Activated gamma-delta T cell (primary cell): ENCODE data around the gene TNPO1.
"Not testable (repeated sequence)": the region's sequence is repeated elsewhere in the genome, so short reads cannot be mapped to it uniquely, and the experiment has no call there.

Experiments
- DNase-seq: peaks from one replicate; lab custom pipeline; 2025; lab: John Stamatoyannopoulos, UW
- total RNA-seq, 2 donors: gene quantifications; one replicate each; lab custom pipeline; 2026; lab: John Stamatoyannopoulos, UW

The TNPO1 gene
- 248 to 252 reads per million in 2 donors for total RNA-seq

DNA sequence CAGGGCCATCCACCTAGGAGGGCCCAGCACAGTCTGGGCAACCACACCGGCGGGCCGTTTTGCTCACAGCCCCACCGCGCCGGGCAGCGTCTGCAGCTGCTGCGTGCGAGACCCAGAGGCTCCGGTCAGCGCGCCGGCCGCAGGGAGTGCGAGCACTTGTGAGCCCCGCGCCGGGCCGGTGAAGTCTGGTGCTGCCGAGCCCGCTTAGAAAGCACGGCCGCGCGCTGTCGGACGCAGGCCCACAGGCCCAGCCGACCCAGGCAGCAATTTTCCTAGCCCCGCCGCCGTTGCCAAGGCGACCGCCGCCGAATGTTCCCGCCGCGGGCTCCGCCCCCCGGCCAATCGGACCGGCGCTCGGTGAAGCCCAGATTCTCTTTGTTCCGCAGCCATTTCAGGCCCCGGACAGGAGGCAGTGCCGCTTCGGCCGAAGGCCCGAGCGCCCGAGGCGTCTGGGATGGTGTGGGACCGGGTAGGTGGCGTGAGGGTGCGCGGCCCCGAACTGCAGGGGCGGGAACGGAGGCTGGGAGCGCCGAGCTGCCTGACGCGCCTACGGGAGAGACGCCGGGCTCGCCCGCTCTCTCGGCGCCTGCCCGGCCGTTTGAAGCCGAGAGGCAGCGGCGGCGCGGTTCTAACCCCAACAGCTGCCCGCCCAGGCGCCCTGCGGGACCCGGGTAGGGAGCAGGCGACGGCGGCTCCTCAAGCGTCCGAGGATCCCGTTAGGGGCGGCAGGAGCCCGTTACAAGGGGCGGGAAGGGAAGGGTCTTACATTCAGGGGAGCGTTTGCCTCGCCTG, at the start of gene TNPO1:
Gene TNPO1 (plus strand): TSS at position 378 of the 792 bp plus-strand sequence. CDS start 77 bp downstream, at position 455.
- DNase-seq = peak; percentile 79

GRCh38 chr5:72767289-72768010, 49.0 kb upstream of the TNPO1 start:
- no peak for DNase-seq

GRCh38 chr5:72770266-72770665, 46.2 kb upstream of the TNPO1 start:
- DNase-seq = no peak

- DNase-seq = no peak
Measured at GRCh38 chr5:72776684-72777083, 39.8 kb upstream of the TNPO1 start.

DNA sequence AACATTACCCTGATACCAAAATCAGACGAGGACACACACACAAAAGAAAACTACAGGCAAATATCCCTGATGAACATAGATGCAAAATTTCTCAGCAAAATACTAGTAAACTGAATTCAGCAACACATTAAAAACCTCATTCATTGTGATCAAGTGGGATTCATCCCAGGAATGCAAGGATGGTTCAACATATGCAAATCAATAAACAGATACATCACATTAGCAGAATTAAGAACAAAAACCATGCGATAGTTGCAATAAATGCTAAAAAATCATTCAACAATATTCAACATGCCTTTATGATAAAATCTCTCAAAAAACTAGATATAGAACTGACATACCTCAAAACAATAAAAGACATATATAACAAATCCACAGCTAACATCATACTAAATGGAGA, 36.9 kb upstream of the TNPO1 start:
- no peak for DNase-seq

DNA sequence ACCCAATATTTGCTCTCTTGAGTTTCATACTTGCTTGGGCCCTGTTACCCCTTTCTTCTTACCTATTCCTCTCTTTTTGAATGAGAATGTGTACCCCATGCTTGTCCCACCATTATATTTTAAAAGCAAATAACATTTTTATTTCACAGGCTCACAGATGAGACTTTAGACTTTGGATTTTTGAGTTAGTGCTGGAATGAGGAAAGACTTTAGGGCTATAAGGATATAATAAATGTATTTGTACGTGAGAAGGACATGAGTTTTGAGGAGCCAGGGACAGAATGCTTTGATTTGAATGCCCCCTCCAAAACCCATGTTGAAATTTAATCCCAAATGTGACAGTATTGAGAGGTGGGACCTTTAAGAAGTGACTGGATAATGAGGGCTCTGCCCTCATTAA, 33.1 kb upstream of the TNPO1 start:
- no peak for DNase-seq

DNA sequence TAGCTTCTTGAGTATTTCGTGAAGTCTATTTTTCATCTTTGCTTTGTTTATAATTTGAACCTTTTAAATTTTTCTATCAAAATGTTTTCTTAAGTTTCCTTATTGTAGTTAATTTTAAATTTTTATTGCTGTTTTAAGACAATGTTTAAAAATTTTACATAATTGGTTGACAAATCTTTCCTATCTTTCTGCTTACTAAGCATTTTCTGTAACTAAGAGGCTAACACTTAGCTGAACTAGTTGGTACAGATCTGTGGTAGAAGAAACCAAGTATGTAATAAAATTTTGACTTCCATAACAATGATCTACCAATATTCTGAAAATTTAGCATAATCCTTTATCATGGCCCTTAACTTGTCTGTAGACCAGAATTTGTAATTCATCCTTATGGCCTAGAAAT, 32.3 kb upstream of the TNPO1 start:
- DNase-seq = no peak

GRCh38 chr5:72785801-72786200, 30.7 kb upstream of the TNPO1 start:
- DNase-seq = no peak

- DNase-seq = no peak
Measured at GRCh38 chr5:72786676-72787075, 29.8 kb upstream of the TNPO1 start.

- DNase-seq = no peak
Measured at GRCh38 chr5:72788866-72789505, 27.5 kb upstream of the TNPO1 start.

DNA sequence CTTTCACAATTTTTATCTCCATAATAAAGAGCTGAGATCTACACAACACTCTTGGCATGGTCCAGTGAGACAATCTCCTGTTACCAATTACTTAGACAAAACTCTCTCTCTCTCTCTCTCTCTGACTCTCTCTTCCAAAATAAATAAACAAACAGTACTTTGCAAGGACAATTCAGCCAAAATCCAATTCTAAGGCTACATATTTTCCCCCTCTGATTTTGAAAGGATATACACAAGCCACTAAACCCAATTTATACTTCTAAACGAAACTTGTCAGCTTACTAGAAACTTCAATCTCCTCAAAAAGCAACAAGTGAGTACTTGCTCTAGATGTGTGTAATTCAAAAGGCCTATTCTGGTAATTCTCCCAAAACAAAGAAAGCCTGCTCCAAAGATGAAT, 26.3 kb upstream of the TNPO1 start:
- no peak for DNase-seq

GRCh38 chr5:72792662-72793061, 23.8 kb upstream of the TNPO1 start:
- DNase-seq = not testable (repeated sequence)

GRCh38 chr5:72796001-72796400, 20.5 kb upstream of the TNPO1 start:
- no peak for DNase-seq

GRCh38 chr5:72799721-72800120, 16.7 kb upstream of the TNPO1 start:
- DNase-seq = no peak

- DNase-seq = not testable (repeated sequence)
Measured at GRCh38 chr5:72808637-72809036, 7.8 kb upstream of the TNPO1 start.

- DNase-seq = no peak
Measured at GRCh38 chr5:72811849-72812248, 4.6 kb upstream of the TNPO1 start.

- no peak for DNase-seq
Measured at GRCh38 chr5:72812488-72812887, 4.0 kb upstream of the TNPO1 start.

DNA sequence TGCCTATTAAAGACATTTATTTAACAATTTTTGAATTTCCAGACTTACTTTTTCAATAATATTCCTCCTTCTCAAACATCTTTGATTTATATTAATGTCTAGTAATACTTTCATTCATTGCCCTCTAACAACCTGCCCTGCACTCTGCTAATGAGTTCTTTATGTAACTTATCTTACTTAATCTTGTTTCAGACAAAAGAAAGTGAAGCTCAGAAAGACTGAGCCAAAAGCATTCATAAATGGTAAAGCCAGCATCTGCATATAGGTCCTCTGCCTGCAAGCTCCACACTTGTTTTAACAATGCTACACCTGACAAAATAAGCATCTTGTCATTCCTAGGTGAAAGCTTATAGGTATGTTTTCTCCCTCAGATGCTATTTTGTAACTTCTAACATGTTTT, 2.4 kb upstream of the TNPO1 start:
- no peak for DNase-seq

DNA sequence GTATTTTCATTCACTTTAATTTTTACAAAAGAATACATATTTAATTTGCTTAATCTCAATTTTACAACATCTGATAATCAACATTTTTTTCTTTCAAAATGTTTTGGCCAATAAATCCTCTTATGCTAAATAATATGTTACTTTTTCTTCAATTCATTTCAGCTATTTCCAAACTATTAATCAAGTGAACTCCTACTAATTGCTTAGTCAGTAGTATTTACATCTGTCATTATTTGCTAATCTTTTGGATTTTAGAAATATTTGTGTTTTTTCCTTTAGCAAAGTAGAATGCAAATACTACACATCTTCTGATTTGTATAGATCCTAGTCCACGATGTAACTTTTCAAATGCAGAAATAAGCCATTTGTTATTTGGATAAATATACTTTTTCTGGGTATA, 1.6 kb upstream of the TNPO1 start:
- DNase-seq = no peak

DNA sequence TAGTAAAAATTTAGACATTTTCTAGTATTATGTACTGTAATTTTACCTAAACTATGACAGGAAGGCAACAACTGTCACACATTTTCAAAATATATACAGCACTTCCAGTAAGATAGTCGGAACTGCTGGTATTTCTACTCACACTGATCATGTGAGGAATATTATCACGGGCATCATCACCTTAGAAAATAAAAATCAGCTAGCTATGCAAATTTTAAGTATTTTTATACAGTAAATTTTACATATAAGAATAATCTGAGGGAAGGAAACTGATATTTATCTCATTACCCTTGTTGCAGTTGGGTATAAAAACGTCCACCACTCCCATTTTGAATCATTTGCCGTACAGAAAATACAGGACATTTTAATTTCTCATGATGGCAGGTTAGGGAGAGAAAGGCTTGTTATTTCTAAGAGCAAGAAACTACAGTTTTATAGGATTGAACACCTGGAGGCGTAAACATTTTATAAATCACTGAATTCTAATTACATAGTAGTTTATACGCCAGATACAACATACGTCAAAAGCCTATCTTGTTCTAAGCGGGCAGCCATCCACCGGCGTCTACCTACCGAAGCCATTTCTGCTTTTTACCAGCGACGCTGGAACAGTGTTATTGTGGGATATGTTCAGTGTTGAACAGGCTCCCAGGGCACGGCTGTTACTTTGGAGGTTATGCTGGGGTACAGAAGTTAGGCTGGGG, 729 bp upstream of the TNPO1 start:
- no peak for DNase-seq

- peak; percentile 23 for DNase-seq
Measured at GRCh38 chr5:72817076-72817481, 618 bp downstream of the TNPO1 start.

- DNase-seq = no peak
Measured at GRCh38 chr5:72817671-72818266, 1.3 kb downstream of the TNPO1 start.
